NCI-H2107 treated with DMSO at 0.1 percent for 48 hours (cell line): Measurements from ENCODE around the gene C1QB.
"Not testable (repeated sequence)": the region's sequence is repeated elsewhere in the genome, so short reads cannot be mapped to it uniquely, and the experiment has no call there.

Experiments used
- DNase-seq: peaks from one replicate; lab custom pipeline; 2025; ENCODE audit not compliant: unreplicated experiment; lab: John Stamatoyannopoulos, UW

The C1QB gene

DNA sequence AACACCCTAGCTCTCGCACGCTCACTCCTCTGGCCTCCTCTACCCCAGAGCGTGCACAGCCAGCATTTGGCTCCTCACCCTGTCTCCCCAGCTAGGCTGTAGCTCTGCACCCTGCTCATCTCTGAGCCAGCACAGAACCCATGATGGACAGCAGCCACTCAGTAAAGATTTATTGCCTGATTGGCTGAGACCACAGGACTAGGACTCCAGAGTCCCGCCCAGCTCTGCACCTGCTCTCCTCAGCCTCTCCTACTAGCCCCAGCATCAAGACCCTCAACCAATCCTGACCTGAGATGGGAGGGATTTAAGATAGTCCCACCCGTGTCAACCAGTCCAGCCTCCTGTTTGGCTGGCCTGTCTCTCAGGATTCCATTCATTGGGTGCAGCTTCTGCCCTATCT lies 9.3 kb downstream of the C1QB start:
- no peak for DNase-seq

DNA sequence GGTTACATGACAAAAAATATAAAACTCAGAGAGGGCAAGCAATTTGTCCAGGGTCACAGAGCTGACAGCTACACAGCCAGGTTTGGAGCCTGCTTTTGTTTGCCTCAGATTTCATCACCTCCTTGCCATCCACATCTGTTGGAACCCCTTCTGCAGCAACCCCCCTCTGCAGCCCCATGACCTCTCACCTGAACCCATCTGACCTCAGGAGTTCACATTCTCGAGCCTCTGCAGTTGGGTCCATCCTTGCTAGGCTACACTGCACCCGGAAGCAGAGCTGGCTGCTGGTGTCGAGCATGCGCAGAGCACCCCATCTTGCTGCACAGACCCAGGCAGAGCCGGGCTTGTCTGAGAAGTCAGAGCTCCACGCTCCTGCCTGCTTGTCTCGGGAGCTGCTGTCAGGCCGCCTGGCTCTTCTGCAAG lies 10.0 kb downstream of the C1QB start:
- no peak for DNase-seq

DNA sequence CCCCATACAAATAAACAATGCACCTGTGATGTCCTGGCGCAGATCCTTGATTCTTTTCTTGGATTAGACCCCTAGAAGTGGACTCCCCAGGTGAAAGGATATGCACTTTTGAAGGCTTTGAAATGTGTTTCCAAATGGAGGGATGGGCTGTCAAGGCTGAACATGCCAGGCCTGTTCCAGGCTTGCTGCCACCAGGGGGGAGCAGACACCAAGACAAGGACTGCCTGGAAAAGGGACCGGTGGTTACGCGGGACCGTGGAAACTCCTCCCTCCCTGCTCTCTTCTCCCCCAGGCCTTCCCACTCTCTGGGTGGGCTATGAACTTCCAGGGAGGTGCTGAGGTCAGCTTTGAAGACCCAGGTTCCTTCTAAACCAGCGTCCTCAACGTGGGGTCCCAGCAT lies 12.7 kb downstream of the C1QB start:
- DNase-seq = no peak

DNA sequence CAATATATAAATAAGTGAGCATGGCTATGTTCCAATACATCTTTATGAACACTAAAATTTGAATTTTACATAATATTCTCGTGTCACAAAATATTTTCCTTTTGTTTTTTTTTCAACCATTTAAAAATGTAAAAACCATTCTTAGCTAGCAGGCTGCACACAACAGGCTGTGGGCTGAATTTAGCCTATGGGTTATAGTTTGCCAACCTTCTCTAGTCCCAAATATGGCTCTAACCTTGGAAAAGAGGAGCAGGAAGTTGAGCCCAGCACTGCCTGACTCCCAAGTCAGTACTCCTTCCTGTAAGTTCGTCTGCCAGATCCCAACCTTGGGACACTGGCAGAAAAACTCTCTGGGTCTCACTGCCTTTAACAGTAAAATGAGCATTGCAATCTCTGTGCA lies 13.4 kb downstream of the C1QB start:
- DNase-seq = no peak

DNA sequence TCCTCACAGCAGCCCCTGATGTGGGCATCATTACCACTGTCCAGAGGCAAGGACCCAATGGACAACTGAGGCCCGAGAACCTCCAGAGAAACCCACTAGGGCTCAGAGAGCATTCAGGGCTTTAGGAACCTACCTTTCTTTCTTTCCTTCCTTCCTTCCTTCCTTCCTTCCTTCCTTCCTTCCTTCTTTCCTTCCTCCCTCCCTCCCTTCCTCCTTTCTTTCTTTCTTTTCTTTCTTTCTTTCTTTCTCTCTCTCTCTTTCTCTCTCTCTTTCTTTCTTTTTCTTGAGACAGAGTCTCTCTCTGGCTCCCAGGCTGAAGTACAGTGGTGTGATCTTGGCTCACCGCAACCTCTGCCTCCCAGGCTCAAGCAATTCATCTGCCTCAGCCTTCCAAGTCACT lies 15.8 kb downstream of the C1QB start:
- DNase-seq = not testable (repeated sequence)

DNA sequence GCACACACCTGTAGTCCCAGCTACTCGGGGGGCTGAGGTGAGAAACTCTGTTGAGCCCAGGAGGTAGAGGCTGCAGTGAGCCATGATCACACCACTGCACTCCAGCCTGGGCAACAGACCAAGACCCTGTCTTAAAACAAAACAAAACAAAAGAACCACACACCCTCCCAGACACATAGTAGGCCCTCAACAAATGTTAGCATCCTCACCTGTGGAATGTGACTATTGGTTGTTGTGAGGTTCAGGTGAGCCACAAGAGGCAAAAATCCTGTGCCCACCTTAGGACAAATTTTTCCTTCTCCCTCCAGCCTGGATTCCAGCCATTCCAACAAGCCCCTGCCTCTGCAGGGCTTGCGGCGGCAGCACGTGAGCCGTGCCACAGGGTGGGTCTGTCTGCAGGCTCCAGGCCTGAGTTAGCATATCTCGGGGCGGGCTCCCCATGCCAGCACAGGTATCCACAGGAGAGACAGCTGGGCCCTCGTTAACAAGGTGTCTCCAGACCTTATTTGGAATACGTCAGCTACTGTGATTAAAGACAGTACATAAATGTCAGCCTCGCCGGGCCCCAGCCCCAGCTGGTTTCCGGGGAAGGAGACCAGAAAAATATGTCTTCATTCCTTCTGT lies 17.4 kb downstream of the C1QB start:
- DNase-seq = no peak

DNA sequence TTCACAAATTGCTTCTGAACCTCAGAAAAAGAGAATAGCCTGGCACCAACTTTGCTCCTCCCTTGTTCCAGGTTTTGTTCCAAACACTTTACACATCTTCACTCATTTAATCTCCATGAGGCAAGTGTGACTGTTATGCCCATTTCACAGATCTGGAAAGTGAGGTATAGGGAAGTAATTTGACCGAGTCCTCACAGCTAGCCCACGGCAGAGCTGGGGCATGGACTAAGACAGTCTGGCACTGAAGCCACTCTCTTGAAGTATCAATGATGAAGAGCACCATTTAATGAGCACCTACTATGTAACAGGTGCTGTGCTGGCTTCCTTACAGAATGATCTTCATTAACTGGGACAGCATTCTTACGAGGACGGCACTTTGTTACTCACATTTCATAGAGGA lies 19.0 kb downstream of the C1QB start:
- no peak for DNase-seq

DNA sequence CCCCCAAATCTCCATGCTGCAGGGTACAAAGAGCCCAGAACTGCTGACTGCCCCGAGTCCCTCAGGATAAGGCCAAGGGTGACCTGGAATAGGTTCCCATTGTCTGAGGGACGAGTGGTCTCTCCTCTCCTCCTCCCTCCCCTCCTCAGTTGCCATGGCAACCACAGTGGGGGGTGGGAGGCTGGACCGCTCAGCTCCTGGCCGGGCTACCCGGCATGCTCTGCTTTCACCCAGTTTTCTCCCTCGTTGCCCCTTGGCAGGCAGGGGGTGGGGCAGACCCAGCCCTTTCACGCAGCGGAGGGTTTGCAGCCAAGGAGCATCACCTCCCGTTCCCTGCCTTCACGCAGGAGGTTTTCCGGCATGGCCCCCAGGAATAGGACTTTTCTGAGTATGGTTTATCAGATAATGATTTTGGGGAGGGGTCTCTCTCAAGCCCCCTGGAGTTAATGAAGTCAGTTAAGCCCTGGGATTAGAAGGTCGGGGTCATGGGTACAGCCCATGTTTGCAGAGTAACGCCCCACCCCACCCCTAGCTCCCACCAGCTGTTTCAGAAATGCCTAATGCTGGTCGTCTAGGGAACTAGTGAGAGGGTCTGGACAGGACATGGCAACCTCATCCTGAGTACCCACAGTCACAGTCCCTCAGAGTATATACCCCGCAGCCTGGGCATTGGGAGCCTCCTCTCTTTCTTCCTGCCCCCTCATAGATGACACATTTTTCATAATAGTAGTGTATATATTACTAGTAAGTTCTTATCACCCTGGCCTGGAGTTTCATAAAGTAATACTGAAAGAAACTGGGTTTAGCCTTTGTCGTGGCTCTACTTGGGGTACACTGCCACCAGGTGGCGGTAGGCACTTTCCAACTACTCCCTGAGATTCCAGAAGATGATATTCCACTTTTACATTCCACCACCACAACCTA lies 20.7 kb downstream of the C1QB start:
- DNase-seq = peak; percentile 50

DNA sequence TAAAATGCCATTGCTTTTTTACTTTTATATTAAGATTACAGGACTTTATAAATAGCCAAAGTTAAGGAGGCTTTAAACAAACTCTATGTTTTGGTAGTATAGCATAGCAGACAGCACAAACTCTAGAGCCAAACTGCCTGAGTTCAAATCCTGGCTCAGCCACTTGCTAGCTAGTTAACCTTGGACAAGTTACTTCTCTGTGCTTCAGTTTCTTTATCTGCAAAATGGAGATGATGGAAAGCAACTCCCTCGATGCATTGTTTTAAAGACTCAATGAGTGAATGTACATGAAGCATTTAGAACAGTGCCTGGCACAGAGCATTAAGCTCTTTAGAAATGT lies 21.3 kb downstream of the C1QB start:
- DNase-seq = no peak

DNA sequence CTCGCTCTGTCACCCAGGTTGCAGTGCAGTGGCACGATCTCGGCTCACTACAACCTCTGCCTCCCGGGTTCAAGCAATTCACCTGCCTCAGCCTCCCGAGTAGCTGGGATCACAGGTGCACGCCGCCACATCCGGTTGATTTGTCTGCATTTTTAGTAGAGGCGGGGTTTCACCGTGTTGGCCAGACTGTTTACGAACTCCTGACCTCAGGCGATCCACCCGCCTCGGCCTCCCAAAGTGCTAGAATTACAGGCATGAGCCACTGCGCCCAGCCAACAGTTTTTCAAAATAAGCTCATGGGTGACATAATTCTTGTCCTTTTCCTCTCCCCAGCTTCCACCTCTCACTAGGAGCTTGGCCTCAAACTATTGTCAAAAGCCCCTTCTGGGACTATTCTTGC lies 23.1 kb downstream of the C1QB start:
- not testable (repeated sequence) for DNase-seq

DNA sequence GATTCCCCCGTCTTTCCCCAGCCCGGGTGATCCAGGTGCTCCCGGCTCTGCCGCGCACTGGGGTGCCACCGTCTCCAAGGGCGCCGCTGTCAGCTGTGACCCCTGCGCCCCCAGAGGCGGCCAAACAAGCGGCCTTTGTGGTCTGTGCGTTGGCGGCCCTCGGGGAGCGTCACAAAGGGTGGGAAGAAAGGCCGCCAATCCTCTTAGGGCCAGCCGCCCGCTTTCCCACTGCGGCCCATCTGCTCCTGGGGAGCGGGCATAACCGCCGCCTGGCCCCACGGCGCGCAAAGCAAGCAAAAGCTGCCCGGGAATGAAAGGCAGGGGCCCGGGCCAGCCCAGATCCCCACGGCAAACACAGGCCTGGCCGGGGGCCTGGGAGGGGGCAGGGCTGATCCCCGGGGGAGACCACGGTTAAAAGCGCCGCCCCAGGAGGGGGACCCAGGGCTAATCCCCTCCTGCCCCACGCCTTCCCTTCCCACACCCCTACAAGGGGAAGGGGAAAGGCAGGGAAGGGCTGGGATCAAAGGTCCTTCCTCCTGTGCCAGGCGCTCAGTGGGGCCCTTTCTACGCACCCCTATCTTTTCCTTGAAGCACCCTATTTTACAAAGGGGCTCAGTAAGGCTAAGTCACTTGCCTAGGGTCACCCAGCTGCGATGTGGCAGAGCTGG lies 24.0 kb downstream of the C1QB start:
- DNase-seq = no peak

DNA sequence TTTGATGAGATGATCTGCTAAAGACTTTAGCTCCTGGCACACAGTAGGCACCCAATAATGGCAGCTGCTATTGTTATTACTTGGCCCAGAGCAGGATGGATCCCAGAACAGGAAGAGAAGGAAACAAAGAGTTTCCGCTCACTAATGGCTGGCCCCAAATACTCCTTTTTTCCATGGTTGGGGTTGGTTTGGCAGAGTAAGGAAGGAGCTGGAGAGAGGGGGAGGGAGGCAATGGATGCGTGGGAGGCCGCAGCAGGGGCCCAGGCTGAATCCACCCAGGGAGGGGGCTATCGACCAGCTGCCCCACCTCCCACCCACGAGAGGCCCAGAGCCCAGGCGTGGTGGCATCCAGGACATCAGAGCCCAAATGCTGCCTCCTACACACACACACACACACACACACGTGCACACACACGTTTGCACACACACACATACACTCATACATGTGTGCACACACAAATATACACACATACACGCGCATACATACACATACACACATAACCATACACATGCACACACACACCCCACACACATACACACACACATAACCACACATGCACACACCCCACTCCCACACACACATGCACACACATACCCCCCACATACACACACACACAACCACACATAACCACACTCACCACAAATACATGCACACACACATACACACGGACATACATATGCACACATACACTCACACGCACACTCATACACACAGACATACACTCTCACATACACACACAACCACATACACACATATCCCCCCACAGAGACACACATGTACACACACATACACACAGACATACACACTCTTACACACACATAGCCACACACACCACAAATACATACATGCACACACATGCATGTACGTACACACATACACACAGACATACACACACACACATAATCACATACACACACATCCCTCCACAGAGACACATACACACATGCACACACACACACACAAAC lies 25.2 kb downstream of the C1QB start:
- no peak for DNase-seq

DNA sequence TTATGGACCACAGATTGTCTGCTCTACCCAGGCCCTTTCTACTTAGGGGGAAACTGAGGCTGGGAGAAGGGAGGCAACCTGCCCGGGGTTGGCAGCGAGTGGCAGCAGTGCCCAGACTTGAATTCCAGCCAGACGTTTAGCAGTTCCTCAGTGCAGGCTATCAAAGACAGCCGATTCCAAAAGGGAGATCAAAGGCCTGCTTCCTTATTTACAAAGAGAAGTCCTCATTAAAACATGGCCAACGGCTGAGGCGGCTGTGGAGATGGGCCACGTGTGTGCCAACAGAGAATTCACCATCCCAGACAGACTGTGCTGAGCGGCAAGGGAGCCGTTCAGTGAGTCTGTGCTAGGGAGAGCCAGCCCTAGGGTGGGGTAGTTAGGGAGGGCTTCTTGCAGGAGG lies 27.7 kb downstream of the C1QB start:
- no peak for DNase-seq

DNA sequence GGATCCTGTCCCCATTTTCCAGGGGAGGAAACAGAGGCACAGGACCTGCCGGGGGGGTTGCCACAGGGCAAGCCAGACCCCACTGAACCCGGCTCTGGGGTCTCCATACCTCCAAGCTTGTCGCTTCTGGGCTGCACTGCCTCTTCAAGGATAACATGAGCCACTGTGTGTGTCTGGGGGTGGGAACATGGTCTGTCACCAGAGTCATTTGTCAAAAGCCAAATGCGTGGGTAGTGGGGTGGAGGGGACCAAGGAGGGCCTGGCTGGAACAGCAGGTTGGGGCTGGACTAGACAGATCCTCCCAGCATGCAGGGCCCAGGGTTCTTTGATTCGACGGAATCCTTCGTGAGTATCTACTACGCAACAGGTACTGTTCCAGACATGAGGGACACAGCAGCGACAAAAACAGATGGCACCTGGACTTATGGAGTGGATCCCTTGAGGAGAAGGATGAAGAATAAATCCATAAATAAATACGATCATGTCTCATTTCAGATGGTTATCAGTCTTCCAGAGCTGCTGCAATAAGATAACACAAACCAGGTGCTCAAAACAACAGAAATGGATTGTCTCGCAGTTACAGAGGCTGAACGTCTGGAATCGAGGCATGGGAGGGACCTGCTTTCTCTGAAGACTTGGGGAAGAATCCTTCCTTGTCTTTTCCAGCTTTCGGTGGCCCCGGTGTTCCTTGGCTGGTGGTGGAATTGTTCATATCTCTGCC lies 28.7 kb downstream of the C1QB start:
- no peak for DNase-seq

DNA sequence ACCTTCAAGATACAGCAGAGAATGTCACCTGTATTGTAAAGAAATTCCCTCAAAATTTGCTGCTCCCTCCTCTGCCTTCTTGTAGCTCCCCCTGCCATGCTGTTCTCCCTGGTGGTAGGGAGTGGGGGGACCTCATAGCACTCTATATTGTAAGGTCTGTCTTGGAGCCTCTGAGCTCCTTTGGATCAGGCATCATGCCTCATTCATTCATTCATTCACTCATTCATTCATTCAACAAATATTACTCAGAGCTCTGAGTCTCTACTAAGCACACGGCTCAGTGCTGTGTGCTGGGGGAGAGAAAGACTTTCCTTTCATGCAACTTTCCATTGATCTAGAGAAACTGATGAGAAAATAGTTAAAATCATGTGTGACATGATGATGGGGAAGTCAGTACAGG lies 30.5 kb downstream of the C1QB start:
- DNase-seq = no peak

DNA sequence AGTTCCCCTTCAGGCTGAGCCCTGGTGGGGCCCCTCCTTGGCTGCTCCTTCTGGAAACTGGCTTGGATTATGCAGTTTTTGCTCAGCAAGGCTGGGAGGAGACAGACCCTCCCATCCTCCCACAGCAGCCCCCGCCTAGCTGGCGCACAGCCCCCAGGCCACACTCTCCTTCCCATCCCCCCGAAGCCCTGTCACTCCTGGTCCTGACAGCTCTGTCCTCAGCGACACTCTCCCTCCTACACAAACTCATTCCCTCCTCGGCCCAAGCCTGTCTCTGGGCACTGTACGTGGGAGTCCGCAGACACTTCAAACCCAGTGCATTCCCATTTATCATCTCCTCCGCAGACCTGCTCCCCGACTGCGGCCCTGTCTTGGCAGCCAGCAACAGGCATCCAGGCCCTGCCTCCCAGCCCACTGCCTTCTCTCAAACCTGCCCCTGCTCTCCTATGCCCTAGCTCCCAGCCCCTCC lies 32.6 kb downstream of the C1QB start:
- no peak for DNase-seq

DNA sequence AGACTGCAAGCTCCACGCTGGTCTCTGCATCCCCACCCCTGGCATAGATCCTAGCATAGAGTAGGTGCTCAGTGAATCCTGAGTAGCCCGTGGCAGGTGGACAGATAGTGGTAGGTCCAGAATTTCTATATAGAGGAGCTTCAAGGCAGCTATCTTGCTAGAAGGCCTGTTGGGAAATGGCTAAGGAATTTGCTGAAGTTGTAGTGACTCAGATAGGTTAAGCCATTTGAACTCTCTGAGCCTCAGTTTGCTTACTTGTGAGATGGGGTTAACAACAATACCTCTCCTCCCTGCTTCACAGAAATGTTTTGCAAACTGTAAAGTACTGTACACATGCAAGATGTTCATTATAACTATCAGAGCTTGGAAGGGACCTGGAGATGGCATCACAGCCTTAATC lies 34.2 kb downstream of the C1QB start:
- DNase-seq = no peak

DNA sequence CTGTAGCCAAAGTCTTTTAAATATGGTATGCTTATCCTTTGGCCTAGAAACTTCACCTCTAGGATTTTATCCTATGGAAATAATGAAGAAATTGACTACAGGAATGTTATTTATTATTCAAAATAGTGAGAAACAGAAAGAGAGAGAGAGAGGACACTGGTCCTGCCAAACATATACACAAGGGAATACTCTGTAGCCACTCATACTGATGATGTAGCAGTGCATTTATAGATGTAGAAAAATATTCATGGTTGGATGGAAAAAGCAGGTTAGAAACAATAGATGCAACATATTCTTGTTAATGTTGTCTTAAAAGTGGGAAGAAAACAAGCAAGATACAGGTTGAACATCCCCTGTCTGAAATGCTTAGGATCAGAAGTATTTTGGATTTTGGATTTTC lies 35.4 kb downstream of the C1QB start:
- no peak for DNase-seq

DNA sequence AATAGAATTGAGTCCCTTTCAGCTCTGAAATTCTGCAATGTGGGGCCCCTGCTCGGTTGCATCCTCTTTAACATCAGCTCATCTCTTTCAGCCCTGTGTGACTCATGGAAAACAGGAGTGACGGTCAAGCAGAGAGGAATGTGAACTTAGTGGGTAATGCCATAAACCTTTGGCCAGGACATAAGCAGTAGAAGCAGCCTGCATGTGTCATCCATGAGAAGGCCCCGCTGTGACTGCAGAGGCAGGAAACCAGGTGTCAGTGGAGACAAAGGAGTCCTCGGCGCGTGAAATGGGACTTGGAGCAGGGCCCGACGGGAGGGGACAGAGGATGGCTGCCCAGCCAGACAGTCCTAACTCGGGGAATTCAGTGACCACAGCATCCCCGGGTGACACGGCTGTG lies 36.5 kb downstream of the C1QB start:
- peak; percentile 68 for DNase-seq

DNA sequence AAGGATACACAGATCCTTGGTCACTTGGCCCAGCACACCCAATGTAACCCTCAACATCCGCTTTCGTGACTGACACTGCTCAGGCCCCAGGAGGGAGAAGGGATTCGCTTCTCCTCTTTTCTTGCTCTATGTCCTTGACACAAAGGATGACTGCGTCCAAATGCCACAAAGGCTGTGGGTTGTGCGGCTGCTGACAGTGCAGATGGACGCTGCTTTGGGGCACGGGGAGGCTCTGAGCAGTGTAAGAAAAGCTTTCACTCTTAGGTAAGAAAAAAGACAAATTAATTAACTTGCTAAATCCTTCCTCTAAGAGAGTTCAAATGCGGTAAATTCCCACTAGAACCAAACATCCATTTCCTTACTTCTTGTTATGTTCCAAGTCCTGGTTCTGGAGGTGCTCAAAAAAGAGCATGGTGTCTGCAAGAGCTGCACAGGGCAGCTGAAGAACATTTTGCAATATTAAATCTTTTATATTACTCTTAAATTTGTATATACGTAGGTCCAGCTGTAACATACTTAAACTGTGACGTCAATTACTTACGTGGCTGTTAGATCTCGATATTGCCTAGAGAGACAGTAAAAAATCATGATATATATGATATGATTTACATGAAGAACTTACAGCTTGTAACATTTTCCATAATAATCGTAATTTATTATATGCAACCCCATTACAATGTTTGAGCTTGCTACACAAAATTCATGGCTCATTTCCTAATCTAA lies 38.2 kb downstream of the C1QB start:
- no peak for DNase-seq
